Measurements from ENCODE around the gene TMTC1. TPM values are rescaled to one million over a fixed set of nuclear protein-coding genes. Genes with fewer than 3 reads are reported as not detected.

Gene TMTC1
- total RNA-seq, 1 donor from 2014 or later: 0.57 TPM

GRCh38 chr12:29732191-29732590 lies 51.6 kb downstream of the TMTC1 start:
- DNase-seq (ENCODE audit: low spot score): no peak
- Mint-ChIP-seq H3K4me1 (ENCODE audit: low read depth) (no peaks in the 10 kb centered on the region), H3K27me3 (ENCODE audit: insufficient read depth) (no peaks in the 10 kb centered on the region), H3K27ac (no peak overlapping the region), H3K9me3 (no peaks in the 10 kb centered on the region), H3K36me3 (ENCODE audit: low read depth) (no peaks in the 10 kb centered on the region), H3K4me3 (no peak overlapping the region)
- intact Hi-C loops (cut with micrococcal nuclease): no loop called here

DNA sequence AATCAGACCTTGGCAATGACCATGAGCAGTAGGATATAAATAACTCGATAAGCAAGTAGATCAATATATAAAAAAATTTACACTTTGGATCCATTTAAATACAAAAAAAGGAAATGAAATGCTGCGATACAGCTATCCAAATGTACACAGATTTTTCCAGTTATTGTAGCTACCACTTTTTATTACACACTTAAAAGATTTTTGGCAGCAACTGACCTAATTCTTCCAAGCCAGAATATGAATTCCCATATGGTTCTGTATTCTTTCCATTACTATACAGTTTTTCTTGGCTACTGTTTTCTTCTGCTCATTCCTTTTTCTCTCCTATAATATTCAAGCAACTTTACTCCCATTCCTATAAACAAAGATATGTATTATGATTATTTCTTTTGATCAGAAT lies 52.2 kb downstream of the TMTC1 start:
- H3K36me3 Mint-ChIP-seq (ENCODE audit: low read depth): no peaks in the 10 kb centered on the region
- no peak overlapping the region for H3K4me3 Mint-ChIP-seq
- H3K9me3 Mint-ChIP-seq: no peaks in the 10 kb centered on the region
- H3K27ac Mint-ChIP-seq: no peak overlapping the region
- intact Hi-C loops (cut with micrococcal nuclease): no loop called here
- H3K4me1 Mint-ChIP-seq (ENCODE audit: low read depth): no peaks in the 10 kb centered on the region
- no peak for DNase-seq (ENCODE audit: low spot score)
- no peaks in the 10 kb centered on the region for H3K27me3 Mint-ChIP-seq (ENCODE audit: insufficient read depth)

- intact Hi-C loops (cut with micrococcal nuclease): no loop called here
- no peak overlapping the region for H3K27ac Mint-ChIP-seq
- H3K9me3 Mint-ChIP-seq: no peaks in the 10 kb centered on the region
- no peak for DNase-seq (ENCODE audit: low spot score)
- no peaks in the 10 kb centered on the region for H3K27me3 Mint-ChIP-seq (ENCODE audit: insufficient read depth)
- no peaks in the 10 kb centered on the region for H3K36me3 Mint-ChIP-seq (ENCODE audit: low read depth)
- H3K4me3 Mint-ChIP-seq: no peak overlapping the region
- no peaks in the 10 kb centered on the region for H3K4me1 Mint-ChIP-seq (ENCODE audit: low read depth)
Observed at GRCh38 chr12:29730481-29730880, 53.3 kb downstream of the TMTC1 start.

- Mint-ChIP-seq H3K27ac (no peak overlapping the region), H3K36me3 (ENCODE audit: low read depth) (no peaks in the 10 kb centered on the region), H3K9me3 (no peaks in the 10 kb centered on the region), H3K27me3 (ENCODE audit: insufficient read depth) (no peaks in the 10 kb centered on the region), H3K4me1 (ENCODE audit: low read depth) (no peaks in the 10 kb centered on the region), H3K4me3 (no peak overlapping the region)
- intact Hi-C loops (cut with micrococcal nuclease): no loop called here
- no peak for DNase-seq (ENCODE audit: low spot score)
Observed at GRCh38 chr12:29728030-29728429, 55.7 kb downstream of the TMTC1 start.

DNA sequence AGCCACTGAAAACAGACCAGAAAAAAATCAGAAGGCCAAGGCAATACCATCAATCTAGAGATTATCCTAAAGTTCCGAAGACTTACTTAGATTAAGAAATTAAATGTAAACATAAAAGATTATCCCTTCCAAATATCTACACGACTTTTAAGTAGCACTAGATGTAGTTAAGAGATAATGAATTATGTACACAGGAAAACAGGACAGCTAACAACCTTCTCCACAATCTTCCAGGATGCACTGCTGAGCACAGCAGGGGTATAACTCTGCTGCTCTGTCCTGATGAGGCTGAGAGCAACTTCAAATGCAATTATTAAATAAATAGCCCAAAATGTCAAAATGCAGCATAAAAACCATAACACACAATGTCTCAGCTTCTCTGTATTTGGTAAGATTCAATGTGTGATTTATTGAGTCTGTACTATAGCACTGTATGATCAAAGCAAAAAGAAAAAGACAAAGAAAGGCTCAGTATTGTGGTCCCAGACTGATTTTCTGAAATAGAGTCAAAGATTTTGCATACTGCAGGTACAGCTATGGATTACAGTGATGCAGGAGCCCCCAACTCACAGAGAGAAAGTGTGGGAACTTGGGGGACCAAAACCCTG lies 56.9 kb downstream of the TMTC1 start:
- no peaks in the 10 kb centered on the region for H3K27me3 Mint-ChIP-seq (ENCODE audit: insufficient read depth)
- no peak overlapping the region for H3K4me3 Mint-ChIP-seq
- H3K36me3 Mint-ChIP-seq (ENCODE audit: low read depth): no peaks in the 10 kb centered on the region
- intact Hi-C loops (cut with micrococcal nuclease): no loop called here
- no peaks in the 10 kb centered on the region for H3K9me3 Mint-ChIP-seq
- no peak overlapping the region for H3K27ac Mint-ChIP-seq
- no peak for DNase-seq (ENCODE audit: low spot score)
- no peaks in the 10 kb centered on the region for H3K4me1 Mint-ChIP-seq (ENCODE audit: low read depth)

DNA sequence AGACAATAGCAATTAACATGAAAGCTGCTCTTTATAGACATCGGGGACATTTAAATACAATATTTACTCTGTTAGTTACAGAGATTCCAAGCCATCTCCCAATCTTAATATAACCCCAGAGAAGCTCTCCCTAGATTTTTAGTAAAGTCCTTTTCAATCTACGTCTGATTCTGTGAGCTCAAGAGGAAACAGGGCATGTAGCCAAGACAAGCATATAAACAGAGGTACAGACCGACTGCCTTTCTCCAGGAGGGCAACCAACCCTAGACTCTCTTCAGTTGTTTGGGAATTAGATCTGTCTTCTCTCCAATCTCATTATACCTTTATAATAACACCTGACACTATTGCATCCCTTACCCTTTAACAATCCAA lies 57.4 kb downstream of the TMTC1 start:
- Mint-ChIP-seq H3K4me3 (no peak overlapping the region), H3K4me1 (ENCODE audit: low read depth) (no peaks in the 10 kb centered on the region), H3K36me3 (ENCODE audit: low read depth) (no peaks in the 10 kb centered on the region), H3K9me3 (no peaks in the 10 kb centered on the region), H3K27me3 (ENCODE audit: insufficient read depth) (no peaks in the 10 kb centered on the region), H3K27ac (no peak overlapping the region)
- DNase-seq (ENCODE audit: low spot score): no peak
- intact Hi-C loops (cut with micrococcal nuclease): no loop called here

- H3K4me1 Mint-ChIP-seq (ENCODE audit: low read depth): no peaks in the 10 kb centered on the region
- intact Hi-C loops (cut with micrococcal nuclease): no loop called here
- no peak overlapping the region for H3K4me3 Mint-ChIP-seq
- no peak overlapping the region for H3K27ac Mint-ChIP-seq
- no peak for DNase-seq (ENCODE audit: low spot score)
- H3K27me3 Mint-ChIP-seq (ENCODE audit: insufficient read depth): no peaks in the 10 kb centered on the region
- H3K9me3 Mint-ChIP-seq: no peaks in the 10 kb centered on the region
- no peaks in the 10 kb centered on the region for H3K36me3 Mint-ChIP-seq (ENCODE audit: low read depth)
Observed at GRCh38 chr12:29725587-29726320, 58.0 kb downstream of the TMTC1 start.

DNA sequence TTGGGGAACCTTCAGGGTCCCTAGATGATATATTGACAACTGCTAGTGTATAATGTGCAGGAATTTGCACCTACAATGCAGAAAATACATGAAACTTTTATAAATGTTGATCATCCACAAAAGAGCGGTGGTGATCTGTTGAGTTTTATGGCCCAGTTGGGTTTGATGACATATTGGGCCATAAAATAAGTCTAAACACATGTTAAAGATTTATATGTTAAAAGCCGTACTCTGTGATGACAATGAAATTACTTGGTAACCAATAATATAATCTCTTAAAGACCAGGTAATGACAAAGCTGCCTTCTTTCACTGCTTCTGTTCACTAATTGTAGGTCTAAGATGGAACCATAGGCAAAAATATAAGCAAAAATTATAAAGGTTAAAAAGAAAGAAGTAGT lies 61.6 kb downstream of the TMTC1 start:
- Mint-ChIP-seq H3K27me3 (ENCODE audit: insufficient read depth) (no peaks in the 10 kb centered on the region), H3K27ac (no peak overlapping the region), H3K9me3 (no peaks in the 10 kb centered on the region), H3K4me3 (no peak overlapping the region), H3K36me3 (ENCODE audit: low read depth) (no peaks in the 10 kb centered on the region), H3K4me1 (ENCODE audit: low read depth) (no peaks in the 10 kb centered on the region)
- intact Hi-C loops (cut with micrococcal nuclease): no loop called here
- no peak for DNase-seq (ENCODE audit: low spot score)

GRCh38 chr12:29719381-29719780 lies 64.4 kb downstream of the TMTC1 start:
- Mint-ChIP-seq H3K27ac (no peak overlapping the region), H3K4me1 (ENCODE audit: low read depth) (no peaks in the 10 kb centered on the region), H3K27me3 (ENCODE audit: insufficient read depth) (no peaks in the 10 kb centered on the region), H3K4me3 (no peak overlapping the region), H3K36me3 (ENCODE audit: low read depth) (no peaks in the 10 kb centered on the region), H3K9me3 (no peaks in the 10 kb centered on the region)
- intact Hi-C loops (cut with micrococcal nuclease): no loop called here
- no peak for DNase-seq (ENCODE audit: low spot score)

DNA sequence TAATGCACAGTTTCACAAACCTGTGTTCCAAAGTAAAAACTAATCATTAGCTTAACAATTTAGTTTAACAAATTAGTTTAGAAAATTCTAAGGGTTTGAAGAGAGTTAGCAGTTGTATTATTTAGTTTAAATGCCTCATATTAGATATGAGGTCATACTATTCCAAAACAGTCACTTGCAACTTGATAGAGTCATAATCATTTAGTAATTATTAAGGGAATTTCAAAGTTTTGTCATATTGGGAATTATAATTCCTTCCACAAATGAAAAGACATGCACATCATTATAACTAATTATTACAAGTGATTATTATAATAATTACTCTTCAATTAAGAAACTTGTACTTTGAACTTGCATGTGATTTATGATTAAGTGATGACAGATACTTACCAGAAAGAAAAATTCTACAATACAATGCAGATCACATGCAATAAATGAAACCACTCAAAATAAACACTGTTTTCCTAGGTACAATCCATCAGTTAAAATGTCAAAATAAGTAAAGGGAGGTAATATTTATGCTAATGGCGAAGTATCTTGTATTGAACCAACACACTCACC lies 66.1 kb downstream of the TMTC1 start:
- intact Hi-C loops (cut with micrococcal nuclease): no loop called here
- no peaks in the 10 kb centered on the region for H3K4me1 Mint-ChIP-seq (ENCODE audit: low read depth)

GRCh38 chr12:29714966-29715365 lies 68.8 kb downstream of the TMTC1 start:
- no peaks in the 10 kb centered on the region for H3K36me3 Mint-ChIP-seq (ENCODE audit: low read depth)
- peaks cover 1% of the 10 kb centered on the region for H3K27me3 Mint-ChIP-seq (ENCODE audit: insufficient read depth)
- H3K4me3 Mint-ChIP-seq: no peak overlapping the region
- H3K4me1 Mint-ChIP-seq (ENCODE audit: low read depth): no peaks in the 10 kb centered on the region
- intact Hi-C loops (cut with micrococcal nuclease): no loop called here
- H3K9me3 Mint-ChIP-seq: no peaks in the 10 kb centered on the region
- H3K27ac Mint-ChIP-seq: no peak overlapping the region
- DNase-seq (ENCODE audit: low spot score): no peak

More for the DNA sequence above, 66.1 kb downstream of the TMTC1 start:
- no peaks in the 10 kb centered on the region for H3K36me3 Mint-ChIP-seq (ENCODE audit: low read depth)
- no peak overlapping the region for H3K27ac Mint-ChIP-seq
- H3K4me3 Mint-ChIP-seq: no peak overlapping the region
- no peak for DNase-seq (ENCODE audit: low spot score)
- H3K27me3 Mint-ChIP-seq (ENCODE audit: insufficient read depth): peaks cover 1% of the 10 kb centered on the region
- no peaks in the 10 kb centered on the region for H3K9me3 Mint-ChIP-seq

DNA sequence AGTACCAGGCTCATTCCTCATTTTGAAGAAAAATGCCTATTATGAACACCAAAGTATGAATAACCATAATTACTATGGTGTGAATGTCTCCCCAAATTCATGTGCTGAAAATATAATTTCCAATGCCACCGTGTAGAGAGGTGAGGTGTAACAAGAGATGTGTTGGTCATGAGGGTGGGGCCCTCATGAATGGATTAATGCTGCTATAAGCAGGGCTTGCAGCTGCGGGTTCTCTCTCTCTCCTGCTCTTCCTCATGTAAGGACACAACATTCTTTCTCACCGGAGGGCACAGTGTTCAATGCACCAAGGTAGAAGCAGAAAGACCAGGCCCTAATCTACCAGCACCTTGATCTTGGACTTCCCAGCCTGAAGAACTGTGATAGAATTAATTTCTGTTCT lies 70.0 kb downstream of the TMTC1 start:
- Mint-ChIP-seq H3K9me3 (no peaks in the 10 kb centered on the region), H3K27ac (no peak overlapping the region), H3K4me3 (no peak overlapping the region), H3K36me3 (ENCODE audit: low read depth) (no peaks in the 10 kb centered on the region), H3K4me1 (ENCODE audit: low read depth) (no peaks in the 10 kb centered on the region), H3K27me3 (ENCODE audit: insufficient read depth) (peaks cover 1% of the 10 kb centered on the region)
- intact Hi-C loops (cut with micrococcal nuclease): no loop called here
- DNase-seq (ENCODE audit: low spot score): no peak

DNA sequence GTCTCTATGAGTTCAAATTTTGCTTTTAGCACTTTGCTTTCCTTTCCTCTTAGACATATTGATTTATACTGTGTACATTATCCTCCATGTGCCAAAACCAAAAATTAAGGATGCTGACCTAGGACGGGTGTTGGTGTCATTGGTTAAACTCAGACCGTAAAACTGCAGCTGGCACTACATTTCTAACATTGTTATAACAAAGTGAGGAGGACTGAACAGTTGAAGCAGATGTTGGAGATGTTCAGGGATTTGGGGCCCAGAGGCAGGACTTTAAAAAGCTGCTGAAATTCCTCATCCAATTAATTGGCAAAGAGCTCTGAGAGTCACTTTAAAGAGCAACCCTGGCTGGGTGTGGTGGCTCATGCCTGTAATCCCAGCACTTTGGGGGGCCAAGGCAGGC lies 72.4 kb downstream of the TMTC1 start:
- Mint-ChIP-seq H3K36me3 (ENCODE audit: low read depth) (no peaks in the 10 kb centered on the region), H3K4me1 (ENCODE audit: low read depth) (no peaks in the 10 kb centered on the region), H3K4me3 (no peak overlapping the region), H3K27me3 (ENCODE audit: insufficient read depth) (peaks cover 1% of the 10 kb centered on the region), H3K9me3 (no peaks in the 10 kb centered on the region), H3K27ac (no peak overlapping the region)
- DNase-seq (ENCODE audit: low spot score): no peak
- intact Hi-C loops (cut with micrococcal nuclease): no loop called here
